ENCODE data around the gene SAMD10. TPM values are rescaled to one million over a fixed set of nuclear protein-coding genes. Genes with fewer than 3 reads are reported as not detected.

SAMD10 gene
- total and polyA plus RNA-seq, 2 of the 8 experiments (the other 6 are each of a cell fraction or from before 2014, with no cell fraction given), result 3.0 to 5.2 TPM

DNA sequence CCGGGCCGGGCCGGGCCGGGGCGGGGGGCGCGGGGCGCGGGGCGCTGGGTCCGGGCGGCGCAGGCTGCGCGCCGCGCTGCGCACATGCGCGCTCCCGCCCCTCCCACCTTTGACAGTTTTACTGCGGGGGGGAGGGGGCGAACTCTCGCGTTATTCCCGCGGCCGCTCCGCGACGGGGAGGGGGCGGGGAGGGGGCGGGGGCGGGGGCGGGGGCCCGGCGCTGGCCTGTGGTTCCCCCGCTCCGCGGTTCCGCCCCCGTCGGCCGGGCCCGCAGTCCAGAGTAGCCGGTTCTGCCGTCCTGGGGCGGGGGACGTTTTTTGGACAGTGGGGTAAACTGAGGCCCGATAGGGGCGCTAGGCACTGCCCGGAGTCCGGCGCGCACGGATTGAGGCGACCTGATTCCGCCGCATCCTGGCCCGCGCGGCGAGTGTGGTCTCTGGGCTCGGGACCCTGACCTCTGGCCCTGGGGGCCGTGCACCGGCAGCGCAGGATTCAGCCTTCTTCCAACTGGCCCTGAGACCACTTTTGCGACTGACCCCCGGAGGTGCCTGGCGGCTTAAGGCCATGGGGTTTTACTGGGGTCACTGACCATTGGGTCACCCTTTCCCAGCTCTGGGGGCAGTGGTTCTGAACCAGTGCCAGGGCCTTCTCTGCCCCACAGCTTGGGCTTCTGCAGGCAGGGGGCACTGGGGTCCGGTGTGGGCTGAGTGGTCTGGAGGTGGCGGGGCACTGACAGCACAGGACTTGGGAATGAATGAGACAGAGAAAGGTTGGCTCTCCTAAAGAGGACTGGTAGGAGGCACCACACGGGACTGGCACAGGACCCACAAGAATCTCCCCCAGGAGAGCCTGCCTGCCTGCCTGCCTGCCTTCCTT is 9.4 kb downstream of the SAMD10 start, which contains the start of gene ZNF512B (continued):
- TF ChIP-seq TEAD4 (IDR thresholded peaks at IDR 0.05; ENCODE audit: low read depth, low read length) (no peak), MAFK (IDR thresholded peaks at IDR 0.05; ENCODE audit: low read depth, low read length) (no peak), RFX5 (IDR thresholded peaks at IDR 0.05; ENCODE audit: borderline replicate concordance, low read depth, low read length) (no peak), NRF1 (IDR thresholded peaks at IDR 0.05; ENCODE audit: low read depth, low read length) (peak; percentile 6; the same call in 1 of the 2 replicates), SIN3A (conservative IDR thresholded peaks at IDR 0.05 in 1 of 2, IDR thresholded peaks at IDR 0.05 in 1 of 2; ENCODE audit: low read depth in 1 of 2, low read length in 2 of 2) (peak; percentile 53 to 62; a peak in 1 of 4 replicates), ASH2L (IDR thresholded peaks at IDR 0.05; ENCODE audit: low read length) (peak; percentile 31), PHF8 (conservative IDR thresholded peaks at IDR 0.05; ENCODE audit: low read depth, low read length) (peak; percentile 42; the same call in 1 of the 2 replicates), EZH2 (IDR thresholded peaks at IDR 0.05; ENCODE audit: low read depth, low read length, severe bottlenecking) (peak; percentile 26), TAF1 (IDR thresholded peaks at IDR 0.05; ENCODE audit: low read depth, low read length) (no peak), ZNF274 (IDR thresholded peaks at IDR 0.05; ENCODE audit: borderline replicate concordance, extremely low read depth, low read length) (no peak), TAF7 (optimal IDR thresholded peaks at IDR 0.05; ENCODE audit: borderline replicate concordance, low read depth, low read length) (no peak), SIX5 (IDR thresholded peaks at IDR 0.05; ENCODE audit: low read depth, low read length) (no peak), EGR1 (IDR thresholded peaks at IDR 0.05; ENCODE audit: borderline replicate concordance, low read depth, low read length) (no peak), SP2 (IDR thresholded peaks at IDR 0.05; ENCODE audit: low read length) (no peak)
- TF ChIP-seq, protein P1, sequence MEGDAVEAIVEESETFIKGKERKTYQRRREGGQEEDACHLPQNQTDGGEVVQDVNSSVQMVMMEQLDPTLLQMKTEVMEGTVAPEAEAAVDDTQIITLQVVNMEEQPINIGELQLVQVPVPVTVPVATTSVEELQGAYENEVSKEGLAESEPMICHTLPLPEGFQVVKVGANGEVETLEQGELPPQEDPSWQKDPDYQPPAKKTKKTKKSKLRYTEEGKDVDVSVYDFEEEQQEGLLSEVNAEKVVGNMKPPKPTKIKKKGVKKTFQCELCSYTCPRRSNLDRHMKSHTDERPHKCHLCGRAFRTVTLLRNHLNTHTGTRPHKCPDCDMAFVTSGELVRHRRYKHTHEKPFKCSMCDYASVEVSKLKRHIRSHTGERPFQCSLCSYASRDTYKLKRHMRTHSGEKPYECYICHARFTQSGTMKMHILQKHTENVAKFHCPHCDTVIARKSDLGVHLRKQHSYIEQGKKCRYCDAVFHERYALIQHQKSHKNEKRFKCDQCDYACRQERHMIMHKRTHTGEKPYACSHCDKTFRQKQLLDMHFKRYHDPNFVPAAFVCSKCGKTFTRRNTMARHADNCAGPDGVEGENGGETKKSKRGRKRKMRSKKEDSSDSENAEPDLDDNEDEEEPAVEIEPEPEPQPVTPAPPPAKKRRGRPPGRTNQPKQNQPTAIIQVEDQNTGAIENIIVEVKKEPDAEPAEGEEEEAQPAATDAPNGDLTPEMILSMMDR (IDR thresholded peaks at IDR 0.05; ENCODE audit: control extremely low read depth in 1 of 3, insufficient read depth in 1 of 3, low read depth in 1 of 3, low read length in 3 of 3), result no peak

All from H1 (cell line).